WTC11 (cell line): ENCODE measurements around the gene CLDN20. TPM values are rescaled to one million over a fixed set of nuclear protein-coding genes. Genes with fewer than 3 reads are reported as not detected.

Experiments used
- ATAC-seq: fragments of 200-7000 bp; cut with Tn5 transposase; 2 replicates; pipeline ENCODE4 v1.10.0; 2021; ENCODE audit warnings: mild to moderate bottlenecking, moderate library complexity
- CTCF ChIA-PET: fragments of 300-600 bp; sonication (Branson Sonifier 250); formaldehyde crosslinking; loops from one replicate; lab custom pipeline; 2021; ENCODE audit warnings: antibody characterized with exemption; lab: Charles Lee
- POLR2A ChIA-PET: fragments of 350-600 bp; sonication (Branson Sonifier 250); formaldehyde crosslinking; loops from one replicate; lab custom pipeline; 2021; ENCODE audit warnings: antibody characterized with exemption; lab: Charles Lee
- DNase-seq: peaks from one replicate; pipeline ENCODE4 v3.0.0; 2021; ENCODE audit warnings: low spot score
- H3K27ac Mint-ChIP-seq: 2 replicates; pipeline ENCODE4 v1.8.0; 2021; ENCODE audit warnings: mixed read lengths
- H3K27me3 Mint-ChIP-seq: 2 replicates; pipeline ENCODE4 v1.8.0; 2021; ENCODE audit warnings: low read depth, mild to moderate bottlenecking, moderate library complexity, mixed read lengths
- H3K36me3 Mint-ChIP-seq: 2 replicates; pipeline ENCODE4 v1.8.0; 2021; ENCODE audit warnings: mixed read lengths
- H3K4me1 Mint-ChIP-seq: 2 replicates; pipeline ENCODE4 v1.8.0; 2022; ENCODE audit warnings: mixed read lengths
- H3K4me3 Mint-ChIP-seq: 2 replicates; pipeline ENCODE4 v1.8.0; 2021; ENCODE audit warnings: mild to moderate bottlenecking, moderate library complexity, mixed read lengths
- H3K9me3 Mint-ChIP-seq: 2 replicates; pipeline ENCODE4 v1.8.0; 2021; ENCODE audit warnings: mixed read lengths
- AFF4 ChIP-seq: sonication (generic); formaldehyde crosslinking; IDR thresholded peaks from 2 replicates; pipeline ENCODE4 v1.8.1; 2023; ENCODE audit warnings: mild to moderate bottlenecking, missing genetic modification reagents, borderline replicate concordance
- ATF6 ChIP-seq: sonication (generic); formaldehyde crosslinking; IDR thresholded peaks from 2 replicates; pipeline ENCODE4 v1.8.1; 2023; ENCODE audit warnings: mild to moderate bottlenecking, missing genetic modification reagents
- CDX4 ChIP-seq: fragments of 250-450 bp; sonication (Bioruptor Pico); IDR thresholded peaks from 2 replicates; pipeline ENCODE4 v1.9.0; 2021; ENCODE audit warnings: moderate library complexity, mild to moderate bottlenecking, inconsistent platforms, borderline replicate concordance
- CREB1 ChIP-seq: sonication (generic); formaldehyde crosslinking; IDR thresholded peaks from 2 replicates; pipeline ENCODE4 v1.8.0; 2023; ENCODE audit warnings: mild to moderate bottlenecking, missing genetic modification reagents
- ELF4 ChIP-seq: sonication (generic); formaldehyde crosslinking; IDR thresholded peaks from 2 replicates; pipeline ENCODE4 v1.8.1; 2022; ENCODE audit warnings: low read depth, mild to moderate bottlenecking, moderate library complexity, missing genetic modification reagents
- ESRRA ChIP-seq: sonication (generic); formaldehyde crosslinking; IDR thresholded peaks from 2 replicates; pipeline ENCODE4 v1.8.1; 2022; ENCODE audit warnings: mild to moderate bottlenecking, missing genetic modification reagents, borderline replicate concordance
- MAX ChIP-seq: sonication (generic); formaldehyde crosslinking; IDR thresholded peaks from 2 replicates; pipeline ENCODE4 v1.8.0; 2022; ENCODE audit warnings: mild to moderate bottlenecking, missing genetic modification reagents
- MLX ChIP-seq: sonication (generic); formaldehyde crosslinking; IDR thresholded peaks from 2 replicates; pipeline ENCODE4 v1.8.1; 2023; ENCODE audit warnings: mild to moderate bottlenecking, missing genetic modification reagents, moderate library complexity
- NFYB ChIP-seq: sonication (generic); formaldehyde crosslinking; conservative IDR thresholded peaks from 2 replicates; pipeline ENCODE4 v1.8.0; 2022; ENCODE audit warnings: low read depth, missing genetic modification reagents
- RELA ChIP-seq: sonication (generic); formaldehyde crosslinking; IDR thresholded peaks from 2 replicates; pipeline ENCODE4 v1.8.1; 2022; ENCODE audit warnings: missing genetic modification reagents, mild to moderate bottlenecking, borderline replicate concordance
- SMAD3 ChIP-seq: sonication (generic); formaldehyde crosslinking; IDR thresholded peaks from 2 replicates; pipeline ENCODE4 v1.8.0; 2022; ENCODE audit warnings: missing genetic modification reagents, mild to moderate bottlenecking, borderline replicate concordance
- SP1 ChIP-seq: sonication (generic); formaldehyde crosslinking; conservative IDR thresholded peaks from 2 replicates; pipeline ENCODE4 v1.8.1; 2022; ENCODE audit warnings: missing genetic modification reagents
- ZNF121 ChIP-seq: sonication (generic); formaldehyde crosslinking; IDR thresholded peaks from 2 replicates; pipeline ENCODE4 v1.8.0; 2023; ENCODE audit warnings: missing genetic modification reagents
- ZNF138 ChIP-seq: sonication (generic); formaldehyde crosslinking; conservative IDR thresholded peaks from 2 replicates; pipeline ENCODE4 v1.8.1; 2022; ENCODE audit warnings: mild to moderate bottlenecking, moderate library complexity, missing genetic modification reagents
- ZNF423 ChIP-seq: fragments of 250-450 bp; sonication (Bioruptor Pico); IDR thresholded peaks from 2 replicates; pipeline ENCODE4 v2.1.2; 2022; ENCODE audit warnings: mild to moderate bottlenecking, moderate library complexity
- ZNF532 ChIP-seq: fragments of 250-450 bp; sonication (Bioruptor Pico); IDR thresholded peaks from 2 replicates; pipeline ENCODE4 v1.9.0; 2021; ENCODE audit warnings: mild to moderate bottlenecking, borderline replicate concordance
- ZNF671 ChIP-seq: fragments of 250-450 bp; sonication (Bioruptor Pico); IDR thresholded peaks from 2 replicates; pipeline ENCODE4 v1.8.0; 2021; ENCODE audit warnings: mild to moderate bottlenecking
- ZSCAN18 ChIP-seq: fragments of 250-450 bp; sonication (Bioruptor Pico); IDR thresholded peaks from 2 replicates; pipeline ENCODE4 v2.1.2; 2022; ENCODE audit warnings: mild to moderate bottlenecking, moderate library complexity
- total RNA-seq: library from RNA; stranded (reverse); gene quantifications from 3 replicates; pipeline ENCODE4 v1.2.3, GENCODE V29; 2021

Gene CLDN20
- total RNA-seq, 1 experiment from 2014 or later: not detected

- TF ChIP-seq AFF4 (CRISPR knock-in tag) (no peak), CREB1 (CRISPR knock-in tag) (no peak), ZSCAN18 (no peak), NFYB (no peak), SP1 (CRISPR knock-in tag) (no peak), ATF6 (CRISPR knock-in tag) (no peak), MLX (no peak)
These were observed 14.7 kb downstream of the CLDN20 start (continued) for GRCh38 chr6:155278319-155279049.

GRCh38 chr6:155284775-155285174 lies 21.0 kb downstream of the CLDN20 start:
- ATAC-seq (no peak), DNase-seq (no peak)
- Mint-ChIP-seq H3K4me1 (peaks cover 5% of the 10 kb centered on the region; the same call in 1 of the 2 replicates), H3K4me3 (no peak overlapping the region), H3K36me3 (peaks cover 33% of the 10 kb centered on the region), H3K27me3 (no peaks in the 10 kb centered on the region), H3K27ac (no peak overlapping the region), H3K9me3 (no peaks in the 10 kb centered on the region)
- no peak for TF ChIP-seq MAX (CRISPR knock-in tag)
- TF ChIP-seq SMAD3 (CRISPR knock-in tag): no peak
- no peak for TF ChIP-seq ZNF138 (CRISPR knock-in tag)
- no peak for TF ChIP-seq ELF4
- ChIA-PET CTCF (no interaction called here), POLR2A (no interaction called here)

- DNase-seq: no peak
- Mint-ChIP-seq H3K36me3 (peaks cover 51% of the 10 kb centered on the region), H3K27me3 (no peaks in the 10 kb centered on the region), H3K9me3 (no peaks in the 10 kb centered on the region), H3K4me3 (no peak overlapping the region), H3K27ac (no peak overlapping the region), H3K4me1 (no peaks in the 10 kb centered on the region; the same call in 1 of the 2 replicates)
- 0 out of 2 replicates have a peak, but pooled peaks have one; percentile 43 for ATAC-seq
- POLR2A ChIA-PET: no interaction called here
- CTCF ChIA-PET: interaction anchor here (0.9 to 1.0 kb wide), 2 partner anchors 20 to 40 kb away, joined by 3 read pairs; no protein-coding TSS in a partner anchor
- TF ChIP-seq ZNF671 (no peak), ESRRA (CRISPR knock-in tag) (no peak), ZNF423 (CRISPR knock-in tag) (no peak), RELA (CRISPR knock-in tag) (no peak), ZNF121 (no peak), ZNF532 (CRISPR knock-in tag) (no peak), CDX4 (CRISPR knock-in tag) (no peak)
These were observed 23.9 kb downstream of the CLDN20 start for GRCh38 chr6:155287762-155288161.
